Thyroid gland (tissue), 4 donors: ENCODE measurements around the gene ZNF432.
"Not testable (repeated sequence)": the region's sequence is repeated elsewhere in the genome, so short reads cannot be mapped to it uniquely, and the experiment has no call there.

Experiments used
- POLR2A ChIP-seq, 2 donors: fragments of 450-650 bp; IDR thresholded peaks; one replicate each; pipeline ENCODE4 v1.6.1; 2017; ENCODE audit warnings: antibody characterized with exemption in 2 of 2, mild to moderate bottlenecking in 2 of 2, moderate library complexity in 1 of 2
- TF ChIP-seq, protein P1 (sequence below), 6 experiments: fragments of 200-600 bp in 3 of 6; fragments of 450-650 bp in 3 of 6; sonication (generic) in 3 of 6; IDR thresholded peaks; one replicate each; pipeline ENCODE4 v1.5.1; 2016 to 2019; ENCODE audit warnings: antibody characterized with exemption in 6 of 6, mild to moderate bottlenecking in 2 of 6, inconsistent platforms in 1 of 6, moderate library complexity in 1 of 6

DNA sequence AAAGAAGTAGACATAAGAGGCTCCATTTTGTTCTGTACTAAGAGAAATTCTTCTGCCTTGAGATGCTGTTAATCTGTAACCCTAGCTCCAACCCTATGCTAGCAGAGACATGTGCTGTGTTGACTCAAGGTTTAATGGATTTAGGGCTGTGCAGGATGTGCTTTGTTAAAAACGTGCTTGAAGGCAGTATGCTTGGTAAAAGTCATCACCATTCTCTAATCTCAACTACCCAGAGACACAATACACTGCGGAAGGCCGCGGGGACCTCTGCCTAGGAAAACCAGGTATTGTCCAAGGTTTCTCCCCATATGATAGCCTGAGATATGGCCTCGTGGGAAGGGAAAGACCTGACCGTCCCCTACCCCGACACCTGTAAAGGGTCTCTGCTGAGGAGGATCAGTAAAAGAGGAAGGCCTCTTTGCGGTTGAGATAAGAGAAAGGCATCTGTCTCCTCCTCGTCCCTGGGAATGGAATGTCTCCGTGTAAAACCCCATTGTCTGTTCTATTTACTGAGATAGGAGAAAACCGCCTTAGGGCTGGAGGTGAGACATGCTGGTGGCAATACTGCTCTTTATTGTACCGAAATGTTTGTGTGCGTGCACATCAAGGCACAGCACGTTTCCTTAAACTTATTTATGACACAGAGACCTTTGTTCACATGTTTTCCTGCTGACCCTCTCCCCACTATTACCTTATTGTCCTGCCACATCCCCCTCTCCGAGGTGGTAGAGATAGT is 22.2 kb downstream of the ZNF432 start:
- TF ChIP-seq POLR2A (IDR thresholded peaks at IDR 0.05): not testable (repeated sequence)
- TF ChIP-seq, protein P1, sequence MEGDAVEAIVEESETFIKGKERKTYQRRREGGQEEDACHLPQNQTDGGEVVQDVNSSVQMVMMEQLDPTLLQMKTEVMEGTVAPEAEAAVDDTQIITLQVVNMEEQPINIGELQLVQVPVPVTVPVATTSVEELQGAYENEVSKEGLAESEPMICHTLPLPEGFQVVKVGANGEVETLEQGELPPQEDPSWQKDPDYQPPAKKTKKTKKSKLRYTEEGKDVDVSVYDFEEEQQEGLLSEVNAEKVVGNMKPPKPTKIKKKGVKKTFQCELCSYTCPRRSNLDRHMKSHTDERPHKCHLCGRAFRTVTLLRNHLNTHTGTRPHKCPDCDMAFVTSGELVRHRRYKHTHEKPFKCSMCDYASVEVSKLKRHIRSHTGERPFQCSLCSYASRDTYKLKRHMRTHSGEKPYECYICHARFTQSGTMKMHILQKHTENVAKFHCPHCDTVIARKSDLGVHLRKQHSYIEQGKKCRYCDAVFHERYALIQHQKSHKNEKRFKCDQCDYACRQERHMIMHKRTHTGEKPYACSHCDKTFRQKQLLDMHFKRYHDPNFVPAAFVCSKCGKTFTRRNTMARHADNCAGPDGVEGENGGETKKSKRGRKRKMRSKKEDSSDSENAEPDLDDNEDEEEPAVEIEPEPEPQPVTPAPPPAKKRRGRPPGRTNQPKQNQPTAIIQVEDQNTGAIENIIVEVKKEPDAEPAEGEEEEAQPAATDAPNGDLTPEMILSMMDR (IDR thresholded peaks at IDR 0.05): not testable (repeated sequence)
